HG03097 (cell line): ENCODE measurements around the gene ZMIZ1.

ENCODE experiments used
- ATAC-seq: cut with Tn5 transposase; IDR thresholded peaks from one replicate; pipeline ENCODE4 v1.9.1; 2021; ENCODE audit not compliant: unreplicated experiment, low FRiP score

ZMIZ1 gene

GRCh38 chr10:79355420-79356017 lies 286.8 kb downstream of the ZMIZ1 start:
- no peak for ATAC-seq

- ATAC-seq = no peak
Observed at GRCh38 chr10:79356104-79356503, 287.3 kb downstream of the ZMIZ1 start.

- no peak for ATAC-seq
Observed at GRCh38 chr10:79357180-79357579, 288.4 kb downstream of the ZMIZ1 start.

GRCh38 chr10:79358811-79359210 lies 290.0 kb downstream of the ZMIZ1 start:
- no peak for ATAC-seq

- no peak for ATAC-seq
Observed at GRCh38 chr10:79359816-79360498, 291.2 kb downstream of the ZMIZ1 start.

GRCh38 chr10:79360499-79361342 lies 292.0 kb downstream of the ZMIZ1 start:
- no peak for ATAC-seq

GRCh38 chr10:79361726-79362397 lies 293.1 kb downstream of the ZMIZ1 start:
- no peak for ATAC-seq
